Mesendoderm (in vitro differentiated cells): ENCODE results near the gene HSP90AB1.

ENCODE experiments used
- DNase-seq: peaks from one replicate; pipeline ENCODE4 v3.0.0; 2013
- H2AK5ac ChIP-seq: 2 replicates; pipeline ENCODE4 v1.6.1; 2013; ENCODE audit warnings: low read length, inconsistent platforms
- H2BK120ac ChIP-seq: 2 replicates; pipeline ENCODE4 v1.6.1; 2013; ENCODE audit warnings: low read depth, mild to moderate bottlenecking, low read length, moderate library complexity, mixed read lengths
- H2BK15ac ChIP-seq: replicated peaks from 2 replicates; pipeline ENCODE4 v1.6.1; 2013; ENCODE audit warnings: low read depth, mild to moderate bottlenecking, moderate library complexity
- H2BK5ac ChIP-seq: 2 replicates; pipeline ENCODE4 v1.6.1; 2013; ENCODE audit warnings: low read length, inconsistent platforms
- H3K18ac ChIP-seq: 2 replicates; pipeline ENCODE4 v1.6.1; 2013; ENCODE audit warnings: mild to moderate bottlenecking, low read length, mixed read lengths
- H3K23ac ChIP-seq: one replicate; pipeline ENCODE4 v1.6.1; 2013; ENCODE audit warnings: low read length
- H3K27ac ChIP-seq: 2 replicates; pipeline ENCODE4 v1.5.1; 2013; ENCODE audit warnings: low read depth, mild to moderate bottlenecking, inconsistent platforms, low read length, moderate library complexity
- H3K27me3 ChIP-seq: 2 replicates; pipeline ENCODE4 v1.6.1; 2013; ENCODE audit warnings: low read length, control low read depth, mild to moderate bottlenecking, inconsistent platforms; ENCODE audit not compliant: insufficient read depth, poor library complexity
- H3K36me3 ChIP-seq: 2 replicates; pipeline ENCODE4 v1.6.1; 2013; ENCODE audit warnings: low read length, inconsistent platforms; ENCODE audit not compliant: control insufficient read depth, insufficient read depth
- H3K4ac ChIP-seq: one replicate; pipeline ENCODE4 v1.6.1; 2013; ENCODE audit warnings: low read depth, mild to moderate bottlenecking, low read length, moderate library complexity
- H3K4me1 ChIP-seq: 2 replicates; pipeline ENCODE4 v1.6.1; 2013; ENCODE audit warnings: low read depth, low read length, inconsistent platforms; ENCODE audit not compliant: control insufficient read depth
- H3K4me2 ChIP-seq: 2 replicates; pipeline ENCODE4 v1.6.1; 2013; ENCODE audit warnings: low read length
- H3K4me3 ChIP-seq: 2 replicates; pipeline ENCODE4 v1.5.1; 2013; ENCODE audit warnings: mild to moderate bottlenecking, low read length
- H3K56ac ChIP-seq: one replicate; pipeline ENCODE4 v1.6.1; 2013; ENCODE audit warnings: low read length
- H3K79me1 ChIP-seq: 2 replicates; pipeline ENCODE4 v1.6.1; 2013; ENCODE audit warnings: low read length, inconsistent platforms
- H3K79me2 ChIP-seq: 2 replicates; pipeline ENCODE4 v1.6.1; 2013; ENCODE audit warnings: mild to moderate bottlenecking, low read length; ENCODE audit not compliant: control insufficient read depth, insufficient read depth
- H3K9ac ChIP-seq: 2 replicates; pipeline ENCODE4 v1.6.1; 2013; ENCODE audit warnings: low read length, inconsistent platforms
- H4K5ac ChIP-seq: one replicate; pipeline ENCODE4 v1.6.1; 2013; ENCODE audit warnings: low read length
- H4K8ac ChIP-seq: one replicate; pipeline ENCODE4 v1.6.1; 2013; ENCODE audit warnings: low read depth, mild to moderate bottlenecking, control low read depth, low read length, moderate library complexity
- WGBS: extraction: QIAGEN DNeasy Blood & Tissue Kit; methylation state at CpG from one replicate; pipeline ENCODE4 v1.1.7; 2013; ENCODE audit warnings: low lambda C conversion rate, missing lambda C conversion rate; ENCODE audit not compliant: insufficient coverage; ENCODE audit errors: extremely low coverage; 5-methylcytosine and 5-hydroxymethylcytosine counted together

HSP90AB1 gene

DNA sequence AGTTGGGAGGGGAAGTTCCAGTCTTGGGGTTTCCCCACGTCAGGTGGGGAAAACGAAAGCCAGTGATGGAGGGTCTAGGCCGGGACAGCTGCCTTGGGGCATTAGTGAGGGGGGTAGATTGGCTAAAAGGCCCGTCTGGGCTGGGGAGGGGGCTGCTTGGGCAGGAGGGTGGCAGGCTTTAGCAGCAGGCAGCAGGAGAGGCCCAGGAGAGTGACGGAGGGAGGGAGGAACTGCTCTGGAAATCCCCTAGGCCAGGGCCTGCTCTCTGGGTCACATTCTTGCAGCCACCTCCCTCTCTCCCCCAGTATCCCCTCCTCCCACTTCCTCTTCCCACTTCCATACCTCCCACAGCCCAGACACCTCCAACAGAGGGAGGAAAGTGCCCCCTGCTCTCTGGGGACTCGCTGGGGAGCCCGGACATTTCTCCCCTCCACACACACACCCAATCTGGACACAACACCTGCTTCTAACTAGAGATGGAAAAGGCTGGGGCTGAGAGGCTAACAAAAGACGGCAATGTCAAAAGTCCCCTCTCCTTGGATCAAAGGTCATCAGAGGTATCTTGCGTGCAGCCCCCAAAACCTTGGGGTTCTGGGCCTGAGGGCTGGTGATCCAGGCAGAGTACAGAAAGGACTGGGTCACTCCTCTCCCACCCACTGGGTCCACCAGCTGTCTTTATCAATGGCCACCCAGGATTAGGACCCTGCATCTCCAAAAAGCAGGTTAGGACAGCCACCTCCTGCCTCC, 16.6 kb downstream of the HSP90AB1 start:
- no peak overlapping the region for H3K27ac ChIP-seq
- peaks cover 11% of the 10 kb centered on the region for H3K4me1 ChIP-seq
- peak overlapping the region; percentile 13 for H3K4me2 ChIP-seq
- no peak for DNase-seq
- no peak overlapping the region for H2BK120ac ChIP-seq
- no CpG with 5 or more reads among the region's 9 CpGs for WGBS
- H3K79me2 ChIP-seq = no peaks in the 10 kb centered on the region
- H2BK15ac ChIP-seq = no peak overlapping the region
- no peak overlapping the region for H3K18ac ChIP-seq
- peak overlapping the region; percentile 85 for H3K9ac ChIP-seq
- H4K5ac ChIP-seq = no peak overlapping the region
- peaks cover 2% of the 10 kb centered on the region for H3K79me1 ChIP-seq
- H3K27me3 ChIP-seq = no peaks in the 10 kb centered on the region
- H3K4me3 ChIP-seq = no peak overlapping the region
- no peak overlapping the region for H2AK5ac ChIP-seq
- no peak overlapping the region for H2BK5ac ChIP-seq
- no peak overlapping the region for H3K4ac ChIP-seq
- no peak overlapping the region for H4K8ac ChIP-seq
- no peaks in the 10 kb centered on the region for H3K36me3 ChIP-seq
- H3K56ac ChIP-seq = peak overlapping the region; percentile 72
- H3K23ac ChIP-seq = no peak overlapping the region

DNA sequence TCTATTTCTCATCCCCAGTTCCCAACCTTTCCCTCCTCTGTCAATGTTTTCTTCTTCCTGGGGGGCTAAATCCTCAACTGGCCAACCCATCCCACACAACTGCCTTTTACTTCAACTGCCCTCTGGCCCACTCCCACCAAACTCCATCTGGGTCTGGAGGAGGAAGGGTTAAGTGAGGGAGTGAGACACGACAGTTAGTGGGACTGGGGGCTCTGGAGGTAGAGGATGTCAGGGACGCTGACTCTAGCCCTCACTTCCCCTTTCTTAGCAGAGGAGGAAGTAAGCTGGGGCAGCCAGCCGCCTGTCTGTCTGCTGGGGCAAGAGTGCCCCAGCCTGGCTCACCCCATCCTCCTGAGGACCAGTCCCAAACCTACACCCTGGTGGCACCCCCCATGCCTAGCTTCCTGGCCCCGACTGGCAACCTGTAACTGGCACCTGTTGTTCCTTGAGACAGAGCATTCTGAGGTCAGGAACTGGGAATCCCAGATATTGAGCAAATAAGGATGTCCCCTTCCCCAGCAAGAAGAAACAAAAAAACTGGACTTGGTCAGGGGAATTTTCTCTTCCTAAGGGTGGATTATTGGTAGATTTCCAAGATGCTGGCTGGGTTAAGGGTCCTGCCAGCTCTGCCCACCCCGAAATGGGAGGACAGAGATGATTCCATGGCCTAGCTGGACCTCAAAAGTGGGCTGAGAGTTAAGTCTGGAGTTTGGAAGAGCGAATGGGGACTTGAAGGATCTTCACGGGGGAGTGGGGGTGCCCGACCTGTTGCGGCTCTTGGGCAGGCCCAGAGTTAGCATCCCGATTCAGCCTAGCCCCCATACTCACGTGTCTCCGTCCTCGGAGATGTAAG, 17.5 kb downstream of the HSP90AB1 start:
- Histone ChIP-seq H3K56ac (peak overlapping the region; percentile 85), H3K4me1 (peaks cover 11% of the 10 kb centered on the region), H3K27ac (no peak overlapping the region), H2BK5ac (no peak overlapping the region), H4K5ac (no peak overlapping the region), H3K23ac (no peak overlapping the region), H3K79me2 (no peaks in the 10 kb centered on the region), H3K18ac (no peak overlapping the region), H3K79me1 (peaks cover 2% of the 10 kb centered on the region), H2BK120ac (no peak overlapping the region), H2AK5ac (no peak overlapping the region), H3K9ac (peak overlapping the region; percentile 85), H3K4me3 (peak overlapping the region; percentile 67), H3K27me3 (no peaks in the 10 kb centered on the region), H3K36me3 (no peaks in the 10 kb centered on the region), H3K4me2 (peak overlapping the region; percentile 92), H2BK15ac (no peak overlapping the region), H3K4ac (no peak overlapping the region), H4K8ac (no peak overlapping the region)
- no CpG with 5 or more reads among the region's 13 CpGs for WGBS
- DNase-seq = no peak

DNA sequence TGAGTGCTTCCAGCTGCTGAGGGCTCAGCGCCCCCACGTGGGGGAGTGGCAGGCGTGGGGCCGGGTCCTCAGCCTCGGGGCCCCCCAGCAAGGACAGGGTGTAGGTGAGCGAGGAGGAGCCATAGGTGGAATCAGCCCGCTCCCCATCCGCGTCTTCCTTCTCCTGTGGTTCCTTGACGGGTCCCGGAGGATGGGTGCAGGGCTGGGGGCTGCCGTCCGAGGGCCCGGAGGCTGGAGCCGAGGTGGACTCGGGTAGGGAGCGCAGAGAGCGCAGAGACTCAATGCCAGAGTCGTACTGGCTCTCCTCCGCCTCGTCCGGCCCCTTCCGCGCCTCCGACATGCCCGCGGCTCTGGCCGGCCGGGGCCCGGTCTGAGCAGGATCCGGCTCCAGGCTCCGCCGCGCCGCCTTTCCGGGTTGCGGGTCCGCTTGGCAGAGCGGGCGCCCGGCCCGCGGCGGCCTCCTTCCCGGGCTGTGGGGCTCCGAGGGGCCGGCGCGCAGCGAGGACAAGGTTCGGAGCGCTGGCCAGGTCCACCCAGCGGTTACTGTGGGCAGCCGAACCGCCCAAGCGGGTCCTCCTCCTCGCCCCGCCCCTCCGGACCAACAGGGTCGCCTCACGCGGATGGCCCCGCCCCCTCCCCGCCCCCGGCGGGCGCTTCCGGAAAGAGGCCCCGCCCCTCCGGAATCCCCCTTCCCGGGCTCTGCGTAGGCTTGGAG, 18.3 kb downstream of the HSP90AB1 start, which contains the start of gene NFKBIE:
TSS of gene NFKBIE (minus strand) at position 545 of the 715 bp plus-strand sequence. CDS start at position 340, 205 bp downstream.
- Histone ChIP-seq H3K4me1 (peaks cover 11% of the 10 kb centered on the region), H2AK5ac (no peak within 1 kb of the TSS), H4K5ac (no peak within 1 kb of the TSS), H3K27me3 (no peaks in the 10 kb centered on the region), H2BK15ac (no peak within 1 kb of the TSS), H3K4ac (no peak within 1 kb of the TSS), H3K36me3 (no peaks in the 10 kb centered on the region), H3K79me1 (peaks cover 2% of the 10 kb centered on the region), H2BK5ac (no peak within 1 kb of the TSS), H3K79me2 (no peaks in the 10 kb centered on the region), H3K56ac (peak within 1 kb of the TSS; percentile 85), H3K27ac (no peak within 1 kb of the TSS), H3K23ac (no peak within 1 kb of the TSS), H3K4me2 (peak within 1 kb of the TSS; percentile 92), H3K18ac (peak within 1 kb of the TSS; percentile 53), H3K4me3 (peak within 1 kb of the TSS; percentile 67), H2BK120ac (no peak within 1 kb of the TSS), H3K9ac (peak within 1 kb of the TSS; percentile 85), H4K8ac (no peak within 1 kb of the TSS)
- peak; percentile 91 for DNase-seq
- no CpG with 5 or more reads among the region's 72 CpGs for WGBS

DNA sequence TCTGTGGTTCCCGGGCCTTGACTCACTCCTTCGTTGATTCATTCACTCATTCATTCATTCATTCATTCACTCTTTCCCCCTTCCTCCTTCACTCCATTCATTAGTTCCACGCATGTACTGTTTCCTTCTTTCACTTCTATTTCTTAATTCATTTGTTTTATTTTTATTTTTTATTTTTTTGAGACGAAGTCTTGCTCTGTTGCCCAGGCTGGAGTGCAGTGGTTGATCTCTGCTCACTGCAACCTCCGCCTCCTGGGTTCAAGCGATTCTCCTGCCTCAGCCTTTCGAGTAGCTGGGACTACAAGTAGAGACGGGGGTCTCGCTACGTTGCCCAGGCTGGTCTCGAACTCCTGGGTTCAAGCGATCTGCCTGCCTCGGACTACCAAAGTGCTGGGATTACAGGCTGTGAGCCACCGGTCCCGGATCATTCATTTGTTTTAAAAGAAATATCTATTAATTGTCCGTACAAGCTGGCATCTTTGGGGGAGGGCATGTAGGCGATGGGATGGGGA, 18.9 kb downstream of the HSP90AB1 start:
- no peak overlapping the region for H3K4me3 ChIP-seq

DNA sequence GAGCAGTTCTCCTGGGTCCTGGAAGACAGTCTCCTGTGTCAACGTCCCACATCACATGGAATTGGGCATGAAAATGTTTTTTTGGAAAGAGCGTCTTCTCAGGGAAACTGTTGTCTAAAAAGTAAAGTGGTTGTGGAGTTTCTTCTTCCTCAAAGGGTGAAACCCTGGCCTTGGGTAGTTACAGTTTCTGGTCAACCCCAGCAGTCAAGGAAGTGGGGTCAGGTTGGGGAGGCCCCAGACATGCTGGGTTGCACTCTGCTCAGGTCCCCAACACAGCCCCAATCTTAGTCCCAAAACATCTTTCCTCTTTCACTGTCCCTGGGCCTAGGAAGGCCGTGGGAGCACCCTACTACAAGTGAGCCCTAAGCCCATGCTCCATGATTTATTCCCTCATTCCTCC, 19.4 kb downstream of the HSP90AB1 start:
- no peak overlapping the region for H3K27ac ChIP-seq
- no peak overlapping the region for H2AK5ac ChIP-seq
- H2BK15ac ChIP-seq = no peak overlapping the region
- no peak overlapping the region for H4K5ac ChIP-seq
- no peaks in the 10 kb centered on the region for H3K36me3 ChIP-seq
- WGBS = no CpG with 5 or more reads among the region's 3 CpGs
- peaks cover 2% of the 10 kb centered on the region for H3K79me1 ChIP-seq
- DNase-seq = no peak
- no peak overlapping the region for H2BK5ac ChIP-seq
- H4K8ac ChIP-seq = no peak overlapping the region
- no peak overlapping the region for H3K23ac ChIP-seq
- H3K4ac ChIP-seq = no peak overlapping the region
- no peak overlapping the region for H3K4me3 ChIP-seq
- no peak overlapping the region for H3K4me2 ChIP-seq
- no peak overlapping the region for H2BK120ac ChIP-seq
- peaks cover 11% of the 10 kb centered on the region for H3K4me1 ChIP-seq
- no peak overlapping the region for H3K9ac ChIP-seq
- no peaks in the 10 kb centered on the region for H3K27me3 ChIP-seq
- H3K18ac ChIP-seq = no peak overlapping the region
- no peaks in the 10 kb centered on the region for H3K79me2 ChIP-seq
- no peak overlapping the region for H3K56ac ChIP-seq

More for the DNA sequence above, 18.9 kb downstream of the HSP90AB1 start:
- Histone ChIP-seq H3K23ac (no peak overlapping the region), H3K27me3 (no peaks in the 10 kb centered on the region), H4K5ac (no peak overlapping the region), H3K9ac (no peak overlapping the region), H2BK5ac (no peak overlapping the region), H3K79me2 (no peaks in the 10 kb centered on the region), H3K27ac (no peak overlapping the region), H3K4me2 (no peak overlapping the region), H3K36me3 (no peaks in the 10 kb centered on the region), H3K4me1 (peaks cover 11% of the 10 kb centered on the region), H3K56ac (peak overlapping the region; percentile 59), H2AK5ac (no peak overlapping the region), H2BK120ac (no peak overlapping the region), H3K79me1 (peaks cover 2% of the 10 kb centered on the region), H2BK15ac (no peak overlapping the region), H3K4ac (no peak overlapping the region), H4K8ac (no peak overlapping the region), H3K18ac (no peak overlapping the region)
- WGBS = 100% methylated on average over 1 of the region's 17 CpGs
- no peak for DNase-seq
